ENCODE results near the gene C2CD4C.
"Not testable (repeated sequence)": the region's sequence is repeated elsewhere in the genome, so short reads cannot be mapped to it uniquely, and the experiment has no call there.

The C2CD4C gene, protein sequence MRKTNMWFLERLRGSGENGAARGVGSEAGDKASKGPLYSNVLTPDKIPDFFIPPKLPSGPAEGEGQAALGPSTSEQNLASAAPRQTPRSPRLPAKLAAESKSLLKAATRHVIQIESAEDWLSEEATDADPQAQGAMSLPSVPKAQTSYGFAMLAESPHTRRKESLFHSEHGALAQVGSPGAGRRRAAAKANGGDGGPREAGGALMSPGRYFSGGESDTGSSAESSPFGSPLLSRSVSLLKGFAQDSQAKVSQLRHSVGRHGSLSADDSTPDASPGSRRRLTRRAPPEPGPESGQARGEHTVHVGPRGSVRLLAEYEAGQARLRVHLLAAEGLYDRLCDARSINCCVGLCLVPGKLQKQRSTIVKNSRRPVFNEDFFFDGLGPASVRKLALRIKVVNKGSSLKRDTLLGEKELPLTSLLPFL

GRCh38 chr19:408902-409515, at the start of gene C2CD4C:
TSS of gene C2CD4C (minus strand) at chr19:409147. CDS start at chr19:408361, 786 bp downstream.
- no peak for DNase-seq

DNA sequence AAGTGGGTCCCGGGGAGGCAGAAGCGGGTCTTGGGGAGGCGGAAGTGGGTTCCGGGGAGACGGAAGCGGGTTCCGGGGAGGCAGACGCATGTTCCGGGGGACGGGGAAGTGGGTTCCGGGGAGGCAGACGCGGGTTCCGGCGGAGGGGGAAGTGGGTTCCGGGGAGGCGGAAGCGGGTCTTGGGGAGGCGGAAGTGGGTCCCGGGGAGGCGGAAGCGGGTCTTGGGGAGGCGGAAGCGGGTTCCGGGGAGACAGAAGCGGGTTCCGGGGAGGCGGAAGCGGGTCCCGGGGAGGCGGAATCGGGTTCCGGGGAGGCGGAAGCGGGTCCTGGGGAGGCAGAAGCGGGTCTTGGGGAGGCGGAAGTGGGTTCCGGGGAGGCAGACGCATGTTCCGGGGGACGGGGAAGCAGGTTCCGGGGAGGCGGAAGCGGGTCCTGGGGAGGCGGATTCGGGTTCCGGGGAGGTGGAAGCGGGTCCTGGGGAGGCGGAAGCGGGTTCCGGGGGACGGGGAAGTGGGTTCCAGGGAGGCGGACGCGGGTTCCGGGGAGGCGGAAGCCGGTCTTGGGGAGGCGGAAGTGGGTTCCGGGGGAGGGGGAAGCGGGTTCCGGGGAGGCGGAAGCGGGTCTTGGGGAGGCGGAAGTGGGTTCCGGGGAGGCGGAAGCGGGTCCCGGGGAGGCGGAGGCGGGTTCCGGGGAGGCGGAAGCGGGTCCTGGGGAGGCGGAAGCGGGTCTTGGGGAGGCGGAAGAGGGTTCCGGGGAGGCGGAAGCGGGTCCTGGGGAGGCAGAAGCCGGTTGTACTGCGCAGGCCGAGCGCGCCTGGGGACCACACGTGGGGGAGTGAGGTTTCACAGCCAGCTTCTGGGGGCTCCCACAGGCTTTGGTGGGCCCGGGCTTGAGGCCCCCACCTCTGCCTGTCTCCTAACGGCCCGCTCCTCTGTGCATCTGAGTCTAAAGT, 49.4 kb upstream of the C2CD4C start:
- DNase-seq, result no peak

GRCh38 chr19:457636-458035, 48.7 kb upstream of the C2CD4C start:
- no peak for DNase-seq

GRCh38 chr19:456547-457110, 47.7 kb upstream of the C2CD4C start:
- DNase-seq, result no peak

- DNase-seq, result no peak
These were observed 47.1 kb upstream of the C2CD4C start for GRCh38 chr19:455851-456546.

DNA sequence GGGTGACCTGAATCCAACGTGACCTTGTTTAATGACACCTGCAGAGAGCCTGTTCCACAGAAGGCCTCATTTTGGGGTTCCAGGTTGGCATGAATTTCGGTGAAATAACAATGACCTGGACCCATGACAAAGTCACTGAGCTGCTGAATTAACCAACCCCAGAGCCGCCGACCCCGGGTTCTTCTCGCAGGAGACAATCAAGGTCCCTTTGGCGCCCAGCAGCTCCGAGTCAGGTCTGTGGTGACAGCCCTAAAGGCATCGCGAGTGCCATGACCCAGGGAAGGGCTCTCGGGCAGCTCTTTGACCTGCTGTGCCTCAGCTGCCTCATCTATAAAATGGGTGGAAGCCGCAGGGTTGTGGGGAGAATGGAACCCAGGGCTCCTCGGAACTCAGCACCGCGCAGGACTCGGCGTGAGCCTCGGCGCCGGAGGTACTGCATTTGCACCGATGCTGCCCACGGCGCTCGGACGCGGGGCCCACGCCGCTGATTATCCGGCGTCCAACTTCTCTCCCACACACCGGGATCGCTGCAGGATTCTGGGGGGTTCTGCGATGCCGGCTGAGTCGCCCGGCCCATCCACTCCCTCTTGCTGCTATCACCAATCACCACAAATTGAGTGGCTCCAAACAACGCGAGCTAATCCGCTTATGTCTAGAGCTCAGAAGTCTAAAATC, 46.2 kb upstream of the C2CD4C start:
- no peak for DNase-seq

DNA sequence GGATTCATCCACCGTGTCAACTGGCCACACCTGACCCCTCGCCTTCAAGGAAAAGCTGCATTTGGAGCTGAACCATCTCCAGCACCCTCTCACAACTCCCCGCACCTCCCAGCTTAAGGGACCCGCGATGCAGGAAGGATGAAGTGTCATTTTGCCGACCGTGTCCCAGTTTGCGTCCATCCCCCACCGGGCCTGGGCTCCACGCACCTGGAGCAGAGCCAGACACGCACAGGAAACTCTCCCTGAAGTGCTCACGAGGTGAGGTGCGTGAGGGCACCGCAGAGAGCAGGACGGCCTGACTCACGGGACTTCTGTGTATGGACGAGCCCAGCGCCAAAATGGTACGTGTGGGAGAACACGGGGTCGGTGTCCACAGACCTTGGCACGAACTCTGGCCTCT, 44.7 kb upstream of the C2CD4C start:
- no peak for DNase-seq

DNA sequence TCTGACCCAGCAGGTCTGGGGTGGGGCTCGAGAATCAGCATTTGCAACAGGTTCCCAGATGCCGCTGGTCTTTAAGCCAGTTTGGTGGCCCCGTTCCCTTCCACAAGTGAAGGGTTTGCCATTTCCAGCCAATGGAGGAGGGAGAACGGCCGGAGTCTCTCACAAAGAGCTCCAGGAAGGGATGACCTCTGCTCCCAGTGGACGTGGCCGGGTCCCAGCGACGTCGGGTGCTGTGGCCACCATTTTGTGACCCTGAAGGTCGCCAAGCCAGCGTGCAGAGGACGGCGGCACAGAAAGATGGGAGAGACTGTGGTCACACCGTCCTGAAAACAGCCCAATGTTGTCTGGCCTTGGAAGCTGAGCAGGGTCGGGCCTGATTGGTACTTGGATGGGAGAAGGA, 43.9 kb upstream of the C2CD4C start:
- DNase-seq, result no peak

DNA sequence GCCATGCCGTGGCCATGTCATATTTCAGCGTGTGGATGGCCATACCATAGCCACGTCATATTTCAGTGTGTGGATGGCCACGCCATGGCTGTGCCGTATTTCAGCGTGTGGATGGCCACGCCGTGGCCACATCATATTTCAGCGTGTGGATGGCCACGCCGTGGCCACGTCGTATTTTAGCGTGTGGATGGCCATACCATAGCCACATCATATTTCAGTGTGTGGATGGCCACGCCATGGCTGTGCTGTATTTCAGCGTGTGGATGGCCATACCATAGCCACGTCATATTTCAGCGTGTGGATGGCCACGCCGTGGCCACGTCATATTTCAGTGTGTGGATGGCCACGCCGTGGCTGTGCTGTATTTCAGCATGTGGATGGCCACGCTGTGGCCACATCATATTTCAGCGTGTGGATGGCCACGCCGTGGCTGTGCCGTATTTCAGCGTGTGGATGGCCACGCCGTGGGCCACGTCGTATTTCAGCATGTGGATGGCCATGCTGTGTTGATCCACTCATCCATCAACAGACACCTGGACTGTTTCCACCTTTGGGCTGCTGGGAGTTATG, 42.0 kb upstream of the C2CD4C start:
- not testable (repeated sequence) for DNase-seq

GRCh38 chr19:449916-450315, 41.0 kb upstream of the C2CD4C start:
- DNase-seq, result no peak

GRCh38 chr19:447816-448560, 39.0 kb upstream of the C2CD4C start:
- DNase-seq, result peak; percentile 60

- no peak for DNase-seq
These were observed 38.1 kb upstream of the C2CD4C start for GRCh38 chr19:447064-447426.

DNA sequence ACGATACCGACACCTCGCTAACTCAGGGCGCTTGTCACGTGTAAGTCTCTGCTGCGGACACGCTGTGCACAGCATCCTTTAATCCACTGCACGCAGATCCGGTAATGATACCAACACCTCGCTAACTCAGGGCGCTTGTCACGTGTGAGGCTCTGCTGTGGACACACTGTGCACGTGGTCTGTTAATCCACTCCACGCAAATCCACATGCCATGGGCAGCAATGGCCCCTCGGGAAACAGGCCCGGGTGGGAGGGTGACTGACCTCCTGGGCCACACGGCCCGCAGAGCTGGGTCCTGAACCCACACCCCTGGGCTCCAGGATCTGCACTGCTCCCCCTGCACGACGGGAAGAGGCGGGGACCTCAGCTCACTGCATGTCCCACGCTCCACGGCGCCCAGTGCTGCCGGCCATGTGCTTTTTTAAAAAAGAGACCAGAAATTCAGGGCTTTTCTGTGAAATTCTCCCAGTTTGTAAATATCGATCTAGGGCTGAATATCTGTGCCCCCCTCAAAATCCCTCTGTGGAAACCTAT, 35.8 kb upstream of the C2CD4C start:
- no peak for DNase-seq

DNA sequence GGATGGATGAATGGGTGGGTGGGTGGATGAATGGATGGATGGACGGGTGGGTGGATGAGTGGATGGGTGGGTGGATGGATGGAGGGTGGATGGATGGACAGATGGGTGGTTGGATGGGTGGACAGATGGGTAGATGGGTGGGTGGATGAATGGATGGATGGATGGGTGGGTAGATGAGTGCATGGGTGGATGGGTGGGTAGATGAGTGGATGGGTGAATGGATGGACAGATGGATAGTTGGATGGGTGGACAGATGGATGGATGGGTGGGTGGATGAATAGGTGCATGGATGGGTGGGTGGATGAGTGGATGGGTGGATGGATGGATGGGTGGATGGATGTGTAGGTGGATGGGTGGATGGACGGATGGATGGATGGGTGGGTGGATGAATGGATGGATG, 34.1 kb upstream of the C2CD4C start:
- no peak for DNase-seq

DNA sequence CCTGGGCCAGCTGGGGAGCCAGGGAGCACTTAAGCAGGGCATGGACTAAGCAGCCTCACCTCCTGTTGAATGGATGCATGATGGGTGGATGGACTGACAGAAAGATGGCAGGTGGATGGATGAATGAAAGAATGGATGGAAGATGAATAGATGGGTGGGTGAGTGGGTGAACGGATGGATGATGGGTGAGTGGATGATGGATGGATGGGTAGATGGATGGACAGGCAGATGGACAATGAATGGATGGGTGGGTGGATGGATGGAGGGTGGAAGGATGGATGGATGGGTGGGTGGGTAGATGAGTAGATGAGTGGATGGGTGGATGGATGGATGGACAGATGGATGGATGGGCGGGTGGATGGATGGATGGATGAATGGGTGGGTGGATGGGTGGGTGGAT, 33.1 kb upstream of the C2CD4C start:
- no peak for DNase-seq

- DNase-seq, result no peak
These were observed 32.4 kb upstream of the C2CD4C start for GRCh38 chr19:441213-441836.

DNA sequence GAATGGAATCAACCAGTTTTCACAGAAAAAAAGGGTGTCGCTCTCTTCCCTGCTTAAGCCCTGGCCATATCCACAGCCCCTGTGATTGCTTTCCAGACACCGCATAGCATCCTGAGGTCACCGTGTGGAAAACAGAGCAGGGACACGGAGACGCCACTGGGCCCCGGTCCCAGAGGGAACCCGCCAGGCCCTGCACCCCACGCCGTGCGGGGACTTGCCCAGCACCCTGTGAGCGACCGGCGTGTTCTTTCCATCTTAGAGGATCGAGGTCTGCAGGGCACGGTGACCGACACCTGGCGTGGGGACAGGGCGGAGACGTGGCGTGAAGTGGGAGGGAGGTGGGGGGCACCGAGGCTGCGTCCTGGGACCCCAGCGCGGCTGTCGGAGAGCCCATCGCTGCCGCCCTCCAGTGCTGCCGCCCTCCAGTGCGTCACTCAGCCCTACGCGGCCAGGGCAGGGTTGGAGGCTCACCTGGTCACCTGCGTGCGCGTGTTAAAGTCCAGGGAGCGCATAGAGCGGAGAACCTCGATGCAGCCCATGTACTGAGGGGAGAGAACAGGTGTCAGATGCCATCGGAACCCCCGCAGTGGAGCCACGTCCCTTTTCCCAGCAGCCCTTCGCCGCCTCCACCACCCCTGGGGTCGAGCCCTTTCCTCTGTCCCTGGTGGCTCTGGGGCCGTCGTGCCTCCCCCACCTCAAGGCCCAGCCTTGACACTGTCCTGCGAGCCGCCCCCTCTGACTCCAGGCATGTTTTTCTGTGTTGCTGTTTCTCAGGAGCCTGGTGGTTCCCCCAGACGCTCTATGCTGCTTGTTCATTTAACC, 31.7 kb upstream of the C2CD4C start:
- DNase-seq, result no peak

GRCh38 chr19:439167-439900, 30.4 kb upstream of the C2CD4C start:
- DNase-seq, result no peak

Data from right forelimb (tissue), 1 donor.